IPS-NIHi7 (cell line): ENCODE measurements around the gene CRYBA4.

Experiments used
- DNase-seq: peaks from one replicate; pipeline ENCODE4 v3.0.0; 2012; ENCODE audit warnings: mixed read lengths; ENCODE audit errors: extremely low spot score

CRYBA4 gene

GRCh38 chr22:26621663-26622062, at the start of gene CRYBA4:
CRYBA4 (plus strand) TSS chr22:26621963; CDS start chr22:26622597, 634 bp downstream.
- DNase-seq: no peak

- DNase-seq: no peak
Measured at GRCh38 chr22:26573026-26573662, 48.6 kb upstream of the CRYBA4 start.

DNA sequence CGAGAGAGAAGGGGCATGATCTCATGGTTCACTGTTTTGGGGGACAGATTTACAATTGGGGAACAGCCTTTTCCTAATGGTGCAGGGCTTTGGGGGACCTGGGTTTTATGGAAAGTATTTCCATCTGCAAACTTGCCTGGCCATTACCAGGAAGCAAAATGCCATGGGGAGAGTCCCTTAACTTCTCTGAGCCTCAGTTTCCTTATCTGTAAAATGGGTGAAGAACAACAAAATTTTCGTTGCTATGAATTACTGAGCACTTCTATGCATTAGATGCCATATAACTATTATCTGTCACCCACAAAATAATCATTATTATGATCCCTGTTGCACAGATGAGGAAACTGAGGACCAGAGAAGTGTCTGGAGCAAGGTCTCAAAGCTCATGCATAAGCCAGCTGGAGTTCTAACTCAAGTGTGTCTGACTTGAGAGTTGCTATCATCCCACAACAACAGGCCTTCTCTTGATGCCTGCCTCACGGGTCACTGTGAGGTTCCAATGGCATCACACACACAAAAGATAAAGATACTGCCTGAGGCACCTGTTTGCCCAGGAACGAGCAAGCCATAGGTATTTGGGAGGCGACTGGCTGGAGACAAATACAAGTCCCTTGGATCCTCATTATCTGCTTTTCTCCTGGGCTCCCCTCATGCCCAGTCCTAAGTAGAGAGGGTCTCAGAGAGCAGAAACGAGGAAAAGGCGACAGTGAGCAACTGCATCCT, 47.6 kb upstream of the CRYBA4 start:
- no peak for DNase-seq

DNA sequence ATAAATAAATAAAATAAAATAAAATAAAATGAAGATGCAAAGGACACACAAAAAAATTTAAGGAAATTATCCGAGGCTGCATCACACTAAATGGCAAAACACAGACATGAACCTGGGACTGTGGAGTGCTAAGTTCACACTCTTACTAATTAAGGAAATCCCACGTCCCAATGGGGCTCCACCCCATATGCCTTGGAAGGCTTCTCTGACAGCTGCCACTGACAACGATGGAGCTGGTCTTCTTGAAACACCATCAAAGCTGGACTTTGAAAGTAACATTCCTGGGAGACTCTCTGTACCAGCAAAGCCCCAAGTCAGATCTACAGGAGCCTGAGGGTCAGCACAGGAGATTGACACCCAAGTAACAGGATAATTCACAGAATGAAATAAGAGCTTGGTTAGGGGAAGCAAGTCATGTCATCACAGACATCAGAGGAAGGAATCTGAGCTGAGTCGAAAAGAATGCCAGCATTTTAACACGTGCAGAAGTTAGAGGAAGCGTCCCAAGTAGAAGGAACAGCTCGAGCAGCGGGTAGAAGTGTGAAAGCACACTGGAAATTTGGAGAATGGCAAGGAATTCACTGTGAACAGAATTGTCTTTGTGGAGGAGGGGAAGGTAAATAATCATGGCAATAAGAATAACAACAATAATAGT, 45.6 kb upstream of the CRYBA4 start:
- DNase-seq: no peak

- no peak for DNase-seq
Measured at GRCh38 chr22:26577081-26577480, 44.7 kb upstream of the CRYBA4 start.

DNA sequence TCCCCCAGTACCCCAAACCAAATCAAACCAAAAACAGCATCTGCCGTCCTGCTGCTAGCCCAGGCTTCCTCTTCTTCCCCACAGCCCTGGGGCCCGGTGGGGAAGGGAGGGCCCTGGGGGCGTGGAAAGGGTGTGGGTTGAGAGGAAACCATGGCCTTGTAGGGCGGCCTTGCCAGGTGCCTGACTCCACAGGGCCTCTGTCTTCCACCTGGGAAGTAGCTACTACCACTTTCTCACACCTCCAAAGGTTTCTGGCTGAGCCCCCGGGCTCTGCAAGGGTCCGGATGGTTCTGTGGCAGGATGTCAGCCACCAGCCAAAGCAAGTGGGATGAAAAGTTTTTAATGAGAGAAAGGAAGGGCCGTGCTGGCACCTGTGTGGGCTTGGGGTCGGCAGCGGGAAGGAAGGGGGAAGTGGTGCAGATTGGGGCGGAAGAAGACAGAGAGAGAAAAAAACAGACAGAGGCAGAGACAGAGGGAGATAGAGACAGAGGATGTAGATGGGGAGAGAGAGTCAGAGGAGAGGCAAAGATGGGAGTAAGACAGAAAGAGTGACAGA, 42.4 kb upstream of the CRYBA4 start:
- DNase-seq: no peak

DNA sequence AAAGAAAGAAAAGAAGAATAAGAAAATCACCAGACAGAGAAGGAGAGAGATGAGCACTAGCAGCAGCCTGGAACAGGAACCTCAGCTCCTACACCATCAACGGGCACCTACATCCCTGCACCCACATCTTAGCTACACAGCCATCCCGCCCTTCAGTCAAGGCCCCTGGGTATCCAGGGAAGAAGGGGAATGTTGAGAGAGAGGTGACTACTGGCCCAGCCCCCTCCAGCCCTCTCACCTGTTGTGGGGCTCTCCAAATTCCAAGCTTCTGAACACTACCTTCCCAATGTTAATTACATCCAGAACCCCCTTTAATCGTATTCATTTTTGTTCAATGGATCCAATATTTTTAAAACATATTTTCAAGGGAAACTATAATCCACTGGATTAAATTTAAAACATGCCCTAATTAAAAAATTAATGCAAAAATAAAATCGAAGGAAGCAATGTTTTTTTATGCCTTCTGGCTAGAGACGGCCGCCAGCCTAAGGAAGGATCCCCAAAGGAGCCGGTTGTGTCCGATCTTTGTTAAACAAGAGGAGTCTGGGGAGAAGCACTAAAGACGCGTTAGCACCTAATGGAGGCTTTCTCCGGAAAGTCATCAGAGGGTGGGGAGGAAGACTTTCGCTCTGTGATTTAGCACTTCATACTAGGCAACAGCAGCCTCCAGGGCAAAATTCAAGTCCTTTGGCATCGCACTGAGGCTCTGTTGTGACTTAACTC, 41.4 kb upstream of the CRYBA4 start:
- peak; percentile 53 for DNase-seq

GRCh38 chr22:26581026-26581425, 40.7 kb upstream of the CRYBA4 start:
- DNase-seq: no peak

DNA sequence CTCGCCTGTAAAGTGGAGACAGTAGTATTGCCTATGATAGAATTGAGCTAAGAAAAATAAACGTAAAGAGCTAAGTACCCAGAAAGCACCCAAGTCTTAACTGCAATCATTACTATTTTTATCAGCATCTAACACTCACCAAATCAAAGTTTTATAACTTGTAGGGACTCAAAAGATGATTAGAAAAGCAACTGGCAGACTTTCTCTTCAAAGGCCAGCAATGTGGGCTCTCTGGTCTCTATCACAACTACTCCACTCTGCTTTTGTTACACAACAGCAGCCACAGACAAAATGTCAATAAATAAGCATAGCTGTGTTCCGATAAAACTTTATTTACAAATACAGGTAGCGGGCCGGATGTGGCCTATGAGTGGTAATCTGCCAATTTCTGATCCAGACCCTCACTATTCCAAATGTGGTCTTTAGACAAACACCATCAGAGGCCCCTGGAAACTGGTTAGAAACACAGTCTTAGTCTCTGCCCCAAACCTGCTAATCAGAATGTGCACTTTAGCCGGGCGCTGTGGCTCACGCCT, 40.1 kb upstream of the CRYBA4 start:
- DNase-seq: no peak

- DNase-seq: no peak
Measured at GRCh38 chr22:26584010-26584409, 37.8 kb upstream of the CRYBA4 start.

GRCh38 chr22:26585104-26585790, 36.5 kb upstream of the CRYBA4 start:
- DNase-seq: no peak

DNA sequence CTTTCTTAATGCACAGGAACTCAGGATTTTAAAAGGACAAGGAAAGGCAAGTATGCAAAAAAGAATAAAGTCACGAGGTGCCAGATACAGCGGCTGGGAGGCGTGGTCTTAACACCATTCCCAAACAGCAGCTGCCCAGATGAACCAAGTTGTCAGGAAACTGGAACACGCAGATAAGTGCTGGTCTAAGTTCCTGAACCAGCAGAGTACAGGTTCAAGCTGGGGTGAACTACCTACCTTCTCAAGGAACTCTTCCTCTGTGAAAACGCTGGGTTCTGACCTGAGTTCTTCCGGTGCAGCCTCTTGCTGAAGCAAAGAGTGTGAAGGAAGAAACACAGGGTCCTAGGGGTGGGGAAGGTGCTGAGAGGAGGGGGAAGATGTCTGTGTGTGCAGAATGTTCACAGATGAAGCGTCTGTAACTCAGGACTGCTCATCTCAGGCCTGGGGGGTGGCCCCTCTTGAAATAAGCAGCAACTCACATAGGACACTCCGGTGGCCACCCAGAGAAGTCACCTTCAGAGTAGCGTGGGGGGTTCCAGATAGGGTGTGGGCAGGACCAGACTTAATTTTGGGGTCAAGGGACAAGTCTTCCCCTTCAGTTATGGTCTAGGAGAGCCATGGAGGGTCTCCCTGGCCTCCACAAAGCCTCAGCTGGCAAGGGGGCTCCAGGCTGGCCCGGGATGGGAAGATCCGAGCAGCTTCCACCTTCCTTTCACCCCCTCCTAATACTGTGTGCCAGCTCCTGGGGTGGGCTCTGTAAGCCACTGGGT, 35.0 kb upstream of the CRYBA4 start:
- no peak for DNase-seq

DNA sequence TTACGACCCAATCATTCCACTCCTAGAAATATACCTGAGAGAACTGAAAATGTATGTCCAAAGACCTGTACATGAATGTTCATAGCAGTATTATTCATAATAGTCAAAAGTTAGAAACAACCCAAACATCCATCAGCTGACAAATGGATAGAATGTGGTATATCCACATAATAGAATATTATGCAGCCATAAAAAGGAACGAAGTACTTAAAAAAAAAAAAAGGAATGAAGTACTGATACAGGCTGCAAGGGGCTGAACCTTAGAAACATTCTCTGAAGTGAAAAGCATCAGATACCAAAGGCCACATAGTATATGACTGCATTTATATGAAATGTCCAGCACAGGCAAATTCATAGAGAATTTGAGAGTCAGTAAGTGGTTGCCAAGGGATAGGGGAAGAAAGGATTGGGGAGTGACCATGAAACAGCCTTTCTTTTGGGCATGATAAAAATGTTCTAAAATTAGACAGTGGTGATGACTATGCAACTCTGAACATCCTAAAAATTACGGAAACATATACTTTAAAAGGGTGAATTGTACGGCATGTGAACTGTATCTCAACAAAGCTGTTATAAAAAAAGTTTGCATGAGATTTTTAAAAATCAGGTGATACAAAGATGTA, 33.7 kb upstream of the CRYBA4 start:
- DNase-seq: no peak

GRCh38 chr22:26588729-26589366, 32.9 kb upstream of the CRYBA4 start:
- no peak for DNase-seq

DNA sequence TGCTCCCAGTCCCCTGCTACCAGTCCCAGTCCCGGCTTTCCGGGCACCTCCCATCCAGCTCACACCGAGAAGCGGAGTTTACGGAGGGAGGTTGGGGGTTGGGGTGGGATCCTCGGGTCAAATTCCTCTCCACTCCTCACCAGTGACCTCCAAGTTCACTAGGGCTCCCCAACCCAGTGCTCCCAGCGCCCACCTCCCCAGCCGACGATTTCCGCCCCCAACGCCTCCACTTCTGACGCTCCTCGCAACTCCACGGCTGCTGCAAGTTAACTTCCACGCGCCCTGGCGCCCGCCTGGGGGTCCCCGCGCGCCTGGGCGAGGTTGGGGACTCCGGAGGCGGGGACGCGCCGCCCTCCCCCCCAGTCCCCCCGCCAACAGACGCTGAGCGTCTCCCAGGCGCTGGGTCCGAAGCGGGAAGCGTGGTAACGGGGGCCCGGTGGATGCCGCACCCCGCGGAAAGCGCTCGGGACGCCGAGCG, 32.4 kb upstream of the CRYBA4 start:
- DNase-seq: peak; percentile 45

GRCh38 chr22:26589845-26590736, 31.7 kb upstream of the CRYBA4 start, which contains the start of gene TPST2:
TPST2 (minus strand) TSS chr22:26590132; CDS start chr22:26541630, 48,502 bp downstream.
- DNase-seq: peak; percentile 93

DNA sequence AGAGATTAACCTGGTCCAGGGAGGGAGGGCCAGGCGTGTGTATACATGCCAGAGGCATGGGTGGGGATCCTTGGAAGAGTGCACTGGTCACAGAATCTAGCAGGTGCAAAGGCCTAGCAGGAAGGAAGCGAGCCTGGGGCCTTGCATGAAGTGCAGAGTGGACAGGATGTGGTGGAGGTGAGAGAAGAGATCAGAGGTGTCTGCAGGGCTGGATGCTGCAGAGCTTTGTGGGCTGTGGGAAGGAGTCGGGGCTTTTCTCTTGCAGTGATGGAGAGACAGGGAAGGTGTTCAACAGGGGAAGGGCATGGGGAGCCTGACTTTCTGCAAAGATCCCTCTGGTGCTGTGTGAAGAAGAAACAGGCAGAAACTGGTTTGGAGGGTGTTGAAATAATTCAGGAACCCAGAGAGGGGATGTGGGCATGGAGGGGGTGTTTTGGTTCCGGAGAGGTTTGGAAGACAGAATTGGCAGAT, 29.3 kb upstream of the CRYBA4 start:
- no peak for DNase-seq

GRCh38 chr22:26593763-26594162, 28.0 kb upstream of the CRYBA4 start:
- no peak for DNase-seq
